Activated naive CD4-positive, alpha-beta T cell treated with anti-CD3 and anti-CD28 coated beads, Interleukin-2, amount 50 U/mL, for 24 hours (primary cell): ENCODE measurements around the gene QRFPR.
"Not testable (repeated sequence)": the region's sequence is repeated elsewhere in the genome, so short reads cannot be mapped to it uniquely, and the experiment has no call there.

ENCODE experiments used
- H3K27ac Mint-ChIP-seq: one replicate; pipeline ENCODE4 v1.8.0; 2021; ENCODE audit warnings: mild to moderate bottlenecking, mixed read lengths
- H3K27me3 Mint-ChIP-seq: one replicate; pipeline ENCODE4 v1.8.0; 2021; ENCODE audit warnings: mixed read lengths
- H3K36me3 Mint-ChIP-seq: one replicate; pipeline ENCODE4 v1.8.0; 2021; ENCODE audit warnings: mixed read lengths
- H3K4me1 Mint-ChIP-seq: one replicate; pipeline ENCODE4 v1.8.0; 2021; ENCODE audit warnings: mixed read lengths
- H3K4me3 Mint-ChIP-seq: one replicate; pipeline ENCODE4 v1.8.0; 2021; ENCODE audit warnings: mild to moderate bottlenecking, mixed read lengths
- H3K9me3 Mint-ChIP-seq: one replicate; pipeline ENCODE4 v1.8.0; 2021; ENCODE audit warnings: mixed read lengths

Gene QRFPR

GRCh38 chr4:121370729-121371325, 10.0 kb downstream of the QRFPR start:
- Mint-ChIP-seq H3K36me3 (no peaks in the 10 kb centered on the region), H3K9me3 (no peaks in the 10 kb centered on the region), H3K27me3 (peaks cover 11% of the 10 kb centered on the region), H3K27ac (no peak overlapping the region), H3K4me1 (no peaks in the 10 kb centered on the region), H3K4me3 (no peak overlapping the region)

- Mint-ChIP-seq H3K4me1 (no peaks in the 10 kb centered on the region), H3K4me3 (no peak overlapping the region), H3K27ac (no peak overlapping the region), H3K36me3 (no peaks in the 10 kb centered on the region), H3K27me3 (peaks cover 10% of the 10 kb centered on the region), H3K9me3 (peaks cover under 1% of the 10 kb centered on the region)
Measured at GRCh38 chr4:121360495-121360894, 20.3 kb downstream of the QRFPR start.

GRCh38 chr4:121358473-121358872, 22.3 kb downstream of the QRFPR start:
- peaks cover 9% of the 10 kb centered on the region for H3K9me3 Mint-ChIP-seq
- no peak overlapping the region for H3K4me3 Mint-ChIP-seq
- H3K27me3 Mint-ChIP-seq, result peaks cover 21% of the 10 kb centered on the region
- H3K36me3 Mint-ChIP-seq, result no peaks in the 10 kb centered on the region
- no peak overlapping the region for H3K27ac Mint-ChIP-seq
- H3K4me1 Mint-ChIP-seq, result no peaks in the 10 kb centered on the region

- H3K27me3 Mint-ChIP-seq, result peaks cover 20% of the 10 kb centered on the region
Measured at GRCh38 chr4:121353213-121353612, 27.6 kb downstream of the QRFPR start.

GRCh38 chr4:121344098-121344497, 36.7 kb downstream of the QRFPR start:
- Mint-ChIP-seq H3K4me1 (no peaks in the 10 kb centered on the region), H3K36me3 (no peaks in the 10 kb centered on the region), H3K27ac (no peak overlapping the region), H3K27me3 (peaks cover 2% of the 10 kb centered on the region), H3K9me3 (no peaks in the 10 kb centered on the region), H3K4me3 (no peak overlapping the region)

More at GRCh38 chr4:121353213-121353612, 27.6 kb downstream of the QRFPR start:
- Mint-ChIP-seq H3K4me1 (no peaks in the 10 kb centered on the region), H3K4me3 (no peak overlapping the region), H3K27ac (no peak overlapping the region), H3K36me3 (no peaks in the 10 kb centered on the region), H3K9me3 (peaks cover 14% of the 10 kb centered on the region)

- Mint-ChIP-seq H3K4me3 (no peak overlapping the region), H3K9me3 (no peaks in the 10 kb centered on the region), H3K4me1 (no peaks in the 10 kb centered on the region), H3K27me3 (no peaks in the 10 kb centered on the region), H3K36me3 (peaks cover 1% of the 10 kb centered on the region), H3K27ac (no peak overlapping the region)
Measured at GRCh38 chr4:121340247-121340646, 40.6 kb downstream of the QRFPR start.

GRCh38 chr4:121339824-121340223, 41.0 kb downstream of the QRFPR start:
- Mint-ChIP-seq H3K9me3 (no peaks in the 10 kb centered on the region), H3K27me3 (no peaks in the 10 kb centered on the region), H3K4me3 (no peak overlapping the region), H3K36me3 (peaks cover 1% of the 10 kb centered on the region), H3K4me1 (no peaks in the 10 kb centered on the region), H3K27ac (no peak overlapping the region)

- Mint-ChIP-seq H3K27ac (no peak overlapping the region), H3K9me3 (no peaks in the 10 kb centered on the region)
Measured at GRCh38 chr4:121339307-121339706, 41.5 kb downstream of the QRFPR start.

GRCh38 chr4:121338518-121338917, 42.3 kb downstream of the QRFPR start:
- H3K9me3 Mint-ChIP-seq, result no peaks in the 10 kb centered on the region

More at GRCh38 chr4:121339307-121339706, 41.5 kb downstream of the QRFPR start:
- no peak overlapping the region for H3K4me3 Mint-ChIP-seq
- H3K4me1 Mint-ChIP-seq, result no peaks in the 10 kb centered on the region
- no peaks in the 10 kb centered on the region for H3K27me3 Mint-ChIP-seq
- H3K36me3 Mint-ChIP-seq, result peaks cover 1% of the 10 kb centered on the region

GRCh38 chr4:121336706-121337105, 44.1 kb downstream of the QRFPR start:
- H3K27me3 Mint-ChIP-seq, result peaks cover 3% of the 10 kb centered on the region
- H3K9me3 Mint-ChIP-seq, result no peaks in the 10 kb centered on the region
- no peaks in the 10 kb centered on the region for H3K4me1 Mint-ChIP-seq
- peaks cover 1% of the 10 kb centered on the region for H3K36me3 Mint-ChIP-seq
- no peak overlapping the region for H3K27ac Mint-ChIP-seq
- no peak overlapping the region for H3K4me3 Mint-ChIP-seq

More at GRCh38 chr4:121338518-121338917, 42.3 kb downstream of the QRFPR start:
- Mint-ChIP-seq H3K27me3 (no peaks in the 10 kb centered on the region), H3K27ac (no peak overlapping the region), H3K36me3 (peaks cover 1% of the 10 kb centered on the region), H3K4me3 (no peak overlapping the region), H3K4me1 (no peaks in the 10 kb centered on the region)

- no peaks in the 10 kb centered on the region for H3K9me3 Mint-ChIP-seq
- H3K36me3 Mint-ChIP-seq, result no peaks in the 10 kb centered on the region
- H3K4me1 Mint-ChIP-seq, result no peaks in the 10 kb centered on the region
- no peak overlapping the region for H3K4me3 Mint-ChIP-seq
- H3K27me3 Mint-ChIP-seq, result peaks cover 12% of the 10 kb centered on the region
- H3K27ac Mint-ChIP-seq, result no peak overlapping the region
Measured at GRCh38 chr4:121330180-121330665, 50.6 kb downstream of the QRFPR start.

- Mint-ChIP-seq H3K4me3 (no peak overlapping the region), H3K27me3 (peaks cover 12% of the 10 kb centered on the region), H3K4me1 (no peaks in the 10 kb centered on the region), H3K9me3 (no peaks in the 10 kb centered on the region), H3K27ac (no peak overlapping the region), H3K36me3 (no peaks in the 10 kb centered on the region)
Measured at GRCh38 chr4:121326597-121326996, 54.2 kb downstream of the QRFPR start.

- H3K27ac Mint-ChIP-seq, result no peak overlapping the region
- peaks cover 16% of the 10 kb centered on the region for H3K27me3 Mint-ChIP-seq
- H3K9me3 Mint-ChIP-seq, result no peaks in the 10 kb centered on the region
- H3K36me3 Mint-ChIP-seq, result no peaks in the 10 kb centered on the region
- no peaks in the 10 kb centered on the region for H3K4me1 Mint-ChIP-seq
- H3K4me3 Mint-ChIP-seq, result no peak overlapping the region
Measured at GRCh38 chr4:121324331-121324730, 56.5 kb downstream of the QRFPR start.

GRCh38 chr4:121321466-121321865, 59.4 kb downstream of the QRFPR start:
- Mint-ChIP-seq H3K27ac (no peak overlapping the region), H3K9me3 (peaks cover 5% of the 10 kb centered on the region), H3K36me3 (peaks cover 1% of the 10 kb centered on the region), H3K4me3 (no peak overlapping the region), H3K27me3 (peaks cover 24% of the 10 kb centered on the region), H3K4me1 (no peaks in the 10 kb centered on the region)

GRCh38 chr4:121316091-121316490, 64.7 kb downstream of the QRFPR start:
- Mint-ChIP-seq H3K36me3 (peaks cover 3% of the 10 kb centered on the region), H3K4me1 (no peaks in the 10 kb centered on the region), H3K27me3 (peaks cover 18% of the 10 kb centered on the region)

GRCh38 chr4:121313430-121313829, 67.4 kb downstream of the QRFPR start:
- H3K27me3 Mint-ChIP-seq, result peaks cover 12% of the 10 kb centered on the region
- not testable (repeated sequence) for H3K9me3 Mint-ChIP-seq, H3K36me3 Mint-ChIP-seq, H3K4me1 Mint-ChIP-seq, H3K4me3 Mint-ChIP-seq, H3K27ac Mint-ChIP-seq

More at GRCh38 chr4:121316091-121316490, 64.7 kb downstream of the QRFPR start:
- Mint-ChIP-seq H3K27ac (no peak overlapping the region), H3K9me3 (peaks cover 5% of the 10 kb centered on the region), H3K4me3 (no peak overlapping the region)

- H3K4me3 Mint-ChIP-seq, result no peak overlapping the region
- H3K27ac Mint-ChIP-seq, result no peak overlapping the region
- peaks cover 1% of the 10 kb centered on the region for H3K27me3 Mint-ChIP-seq
- H3K36me3 Mint-ChIP-seq, result peaks cover 1% of the 10 kb centered on the region
- no peaks in the 10 kb centered on the region for H3K9me3 Mint-ChIP-seq
- peaks cover 15% of the 10 kb centered on the region for H3K4me1 Mint-ChIP-seq
Measured at GRCh38 chr4:121308828-121309227, 72.0 kb downstream of the QRFPR start.
